DND-41 (cell line): ENCODE measurements around the gene RILPL1.
A peak's percentile ranks its signal among the peaks of the same experiment; 100 is the strongest.

Source experiments
- ATAC-seq: fragments of 200-7000 bp; cut with Tn5 transposase; 3 replicates; pipeline ENCODE4 v1.9.1; 2021; ENCODE audit warnings: low read depth; ENCODE audit not compliant: insufficient read depth
- DNase-seq: peaks from one replicate; pipeline ENCODE4 v3.0.0-alpha.2; 2020
- H2AFZ ChIP-seq: 2 replicates; pipeline ENCODE4 v1.6.0; 2012; ENCODE audit warnings: low read depth, low read length
- H3K27ac ChIP-seq: 2 replicates; pipeline ENCODE4 v1.5.1; 2012; ENCODE audit warnings: low read length, inconsistent platforms
- H3K27me3 ChIP-seq: fragments of 200-600 bp; sonication (generic); 2 replicates; pipeline ENCODE4 v1.6.0; 2012; ENCODE audit warnings: low read length, mild to moderate bottlenecking, inconsistent platforms; ENCODE audit not compliant: insufficient read depth, poor library complexity
- H3K36me3 ChIP-seq: 2 replicates; pipeline ENCODE4 v1.5.1; 2012; ENCODE audit warnings: low read length, inconsistent platforms; ENCODE audit not compliant: insufficient read depth
- H3K4me1 ChIP-seq: 2 replicates; pipeline ENCODE4 v1.5.1; 2012; ENCODE audit warnings: mild to moderate bottlenecking, low read length; ENCODE audit not compliant: insufficient read depth
- H3K4me2 ChIP-seq: 2 replicates; pipeline ENCODE4 v1.6.0; 2012; ENCODE audit warnings: mild to moderate bottlenecking, moderate library complexity, low read length, inconsistent platforms; ENCODE audit not compliant: insufficient read depth
- H3K4me3 ChIP-seq, 2 experiments: fragments of 200-600 bp in 1 of 2; shearing (Covaris generic) in 1 of 2; 2 replicates each; pipeline ENCODE4 v1.5.1; 2012 to 2016; ENCODE audit warnings: inconsistent platforms in 2 of 2, low read length in 2 of 2, mild to moderate bottlenecking in 2 of 2, low read depth in 1 of 2, moderate library complexity in 1 of 2
- H3K79me2 ChIP-seq: 2 replicates; pipeline ENCODE4 v1.6.0; 2012; ENCODE audit warnings: low read length, inconsistent platforms; ENCODE audit not compliant: insufficient read depth
- H3K9ac ChIP-seq: 2 replicates; pipeline ENCODE4 v1.6.0; 2012; ENCODE audit warnings: low read depth, mild to moderate bottlenecking, inconsistent platforms, low read length, moderate library complexity
- H3K9me3 ChIP-seq: 2 replicates; pipeline ENCODE4 v1.5.1; 2012; ENCODE audit warnings: low read length, moderate library complexity, mild to moderate bottlenecking, inconsistent platforms; ENCODE audit not compliant: insufficient read depth, severe bottlenecking
- H4K20me1 ChIP-seq: 2 replicates; pipeline ENCODE4 v1.6.0; 2012; ENCODE audit warnings: low read length; ENCODE audit not compliant: insufficient read depth
- EZH2 ChIP-seq: IDR thresholded peaks from 3 replicates; pipeline ENCODE4 v1.6.1; 2012; ENCODE audit warnings: borderline replicate concordance, low read depth, mild to moderate bottlenecking, moderate library complexity, low read length, inconsistent platforms; ENCODE audit not compliant: severe bottlenecking
- TF ChIP-seq, protein P1 (sequence below): IDR thresholded peaks from 2 replicates; pipeline ENCODE4 v1.5.1; 2012; ENCODE audit warnings: borderline replicate concordance, low read length, moderate library complexity, mild to moderate bottlenecking; ENCODE audit not compliant: poor library complexity, severe bottlenecking; ENCODE audit errors: extremely low read depth

The RILPL1 gene

DNA sequence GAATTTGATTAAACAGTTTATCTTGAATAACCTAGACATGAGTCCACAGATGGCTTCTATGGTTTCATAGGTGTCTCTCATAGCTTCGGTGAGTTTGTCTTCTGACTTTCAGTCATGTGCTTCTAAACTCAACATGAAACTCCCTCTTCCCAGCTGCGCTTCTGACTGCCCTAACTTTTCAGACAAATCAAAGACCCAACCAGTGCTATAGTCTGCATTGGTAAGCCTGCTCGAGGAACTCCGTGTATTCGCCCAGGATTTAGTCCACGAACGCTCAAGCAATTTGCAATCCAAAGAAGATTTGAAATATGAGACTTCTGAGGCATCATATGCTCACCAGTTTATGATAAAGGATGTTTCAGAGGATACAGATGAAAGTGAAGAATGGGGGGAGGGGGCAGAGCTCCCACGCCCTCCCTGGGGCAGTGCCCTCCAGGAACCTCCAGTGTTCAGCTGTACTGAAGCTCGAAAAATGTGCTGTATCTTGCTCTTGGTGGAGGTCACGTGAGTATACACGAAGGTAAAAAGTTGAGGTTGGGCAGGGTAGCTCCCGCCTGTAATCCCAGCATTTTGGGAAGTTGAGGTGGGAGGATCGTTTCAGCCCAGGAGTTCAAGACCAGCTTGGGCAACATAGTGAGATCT, 91.9 kb downstream of the RILPL1 start:
- H3K79me2 ChIP-seq: peaks cover 5% of the 10 kb centered on the region
- ATAC-seq: no peak
- H3K27ac ChIP-seq: no peak overlapping the region
- no peaks in the 10 kb centered on the region for H3K9me3 ChIP-seq
- no peak for TF ChIP-seq EZH2
- TF ChIP-seq, protein P1, sequence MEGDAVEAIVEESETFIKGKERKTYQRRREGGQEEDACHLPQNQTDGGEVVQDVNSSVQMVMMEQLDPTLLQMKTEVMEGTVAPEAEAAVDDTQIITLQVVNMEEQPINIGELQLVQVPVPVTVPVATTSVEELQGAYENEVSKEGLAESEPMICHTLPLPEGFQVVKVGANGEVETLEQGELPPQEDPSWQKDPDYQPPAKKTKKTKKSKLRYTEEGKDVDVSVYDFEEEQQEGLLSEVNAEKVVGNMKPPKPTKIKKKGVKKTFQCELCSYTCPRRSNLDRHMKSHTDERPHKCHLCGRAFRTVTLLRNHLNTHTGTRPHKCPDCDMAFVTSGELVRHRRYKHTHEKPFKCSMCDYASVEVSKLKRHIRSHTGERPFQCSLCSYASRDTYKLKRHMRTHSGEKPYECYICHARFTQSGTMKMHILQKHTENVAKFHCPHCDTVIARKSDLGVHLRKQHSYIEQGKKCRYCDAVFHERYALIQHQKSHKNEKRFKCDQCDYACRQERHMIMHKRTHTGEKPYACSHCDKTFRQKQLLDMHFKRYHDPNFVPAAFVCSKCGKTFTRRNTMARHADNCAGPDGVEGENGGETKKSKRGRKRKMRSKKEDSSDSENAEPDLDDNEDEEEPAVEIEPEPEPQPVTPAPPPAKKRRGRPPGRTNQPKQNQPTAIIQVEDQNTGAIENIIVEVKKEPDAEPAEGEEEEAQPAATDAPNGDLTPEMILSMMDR: no peak
- no peak for DNase-seq
- H3K4me1 ChIP-seq: peaks cover 11% of the 10 kb centered on the region
- no peak overlapping the region for H3K4me3 ChIP-seq
- no peak overlapping the region for H3K4me2 ChIP-seq
- H2AFZ ChIP-seq: no peak overlapping the region; the same call in 1 of the 2 replicates
- no peaks in the 10 kb centered on the region for H3K27me3 ChIP-seq
- H4K20me1 ChIP-seq: no peaks in the 10 kb centered on the region
- H3K9ac ChIP-seq: no peak overlapping the region
- no peaks in the 10 kb centered on the region for H3K36me3 ChIP-seq

DNA sequence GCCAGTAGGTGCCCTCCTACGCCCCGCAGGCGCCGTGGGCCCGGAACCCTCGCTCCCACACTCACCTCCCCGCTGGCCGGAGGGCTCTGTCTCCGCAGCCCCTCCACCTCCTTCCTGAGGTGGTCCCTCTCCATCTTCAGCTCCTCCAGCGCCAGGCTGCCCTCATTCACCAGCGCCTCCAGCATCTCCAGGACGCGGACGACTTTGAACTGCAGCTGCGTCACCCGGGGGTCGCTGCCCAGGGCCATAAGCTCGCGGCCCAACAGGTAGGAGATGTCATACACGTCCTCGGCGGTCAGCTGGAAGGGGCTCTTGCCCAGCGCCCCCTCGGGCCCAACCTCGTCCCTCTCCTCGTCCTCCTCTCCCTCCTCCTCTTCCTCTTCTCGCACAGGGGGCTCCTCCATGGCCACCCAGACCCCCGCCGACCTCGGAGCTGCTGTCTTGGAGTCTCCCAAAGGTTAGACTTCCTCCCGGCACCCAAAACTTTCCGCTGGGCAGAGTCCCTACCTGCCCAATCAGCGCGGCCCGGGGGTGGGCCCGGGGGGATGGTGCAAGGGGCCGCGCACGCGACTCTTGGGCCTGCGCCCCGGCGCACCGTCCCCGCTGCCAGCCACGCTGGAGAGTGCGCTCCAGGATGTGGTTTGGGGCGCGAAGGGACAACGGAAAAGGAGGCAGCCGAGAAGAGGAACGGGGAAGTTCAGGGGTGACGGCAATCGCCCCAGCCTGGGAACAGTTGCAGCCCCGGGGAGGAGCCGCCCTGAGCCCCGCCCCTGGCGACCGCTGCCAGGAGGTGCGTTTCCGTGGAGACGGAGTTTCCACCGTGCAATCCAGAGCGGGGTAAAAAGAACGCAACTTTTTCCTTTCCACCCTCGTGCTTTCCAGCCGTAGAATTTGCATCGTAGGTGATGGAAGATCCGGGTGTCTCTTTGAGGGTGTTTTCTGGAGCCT, 97.2 kb downstream of the RILPL1 start, which contains the start of gene RILPL2:
Gene RILPL2 (minus strand): TSS at position 668 of the 948 bp plus-strand sequence. CDS start 264 bp downstream, at position 404.
- Histone ChIP-seq H3K4me1 (peaks cover 45% of the 10 kb centered on the region), H3K36me3 (no peaks in the 10 kb centered on the region), H3K27me3 (no peaks in the 10 kb centered on the region), H3K4me2 (peak within 1 kb of the TSS; percentile 95), H3K4me3 (peak within 1 kb of the TSS; percentile 47 to 81), H3K27ac (peak within 1 kb of the TSS; percentile 73), H3K9ac (peak within 1 kb of the TSS; percentile 66), H3K79me2 (peaks cover 36% of the 10 kb centered on the region), H2AFZ (peak within 1 kb of the TSS; percentile 88), H4K20me1 (no peaks in the 10 kb centered on the region), H3K9me3 (no peaks in the 10 kb centered on the region)
- DNase-seq: peak; percentile 91
- TF ChIP-seq, protein P1: peak; percentile 35
- TF ChIP-seq EZH2: no peak
- ATAC-seq: peak; percentile 89

DNA sequence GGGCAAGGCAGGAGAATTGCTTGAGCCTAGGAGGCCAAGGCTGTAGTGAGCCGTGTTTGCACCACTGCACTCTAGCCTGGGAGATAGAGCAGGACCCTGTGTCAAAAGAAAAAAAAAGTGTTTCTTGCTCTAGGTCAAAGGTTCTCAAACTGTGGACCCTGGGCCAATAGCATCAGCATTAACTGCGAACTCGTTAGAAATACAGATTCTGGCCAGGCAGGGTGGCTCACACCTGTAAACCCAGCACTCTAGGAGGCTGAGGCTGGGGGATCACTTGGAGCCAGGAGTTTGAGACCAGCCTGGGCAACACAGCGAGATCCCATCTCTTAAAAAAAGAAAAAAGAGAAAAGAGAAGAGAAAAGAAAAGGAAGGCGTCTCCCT, 97.9 kb downstream of the RILPL1 start:
- Histone ChIP-seq H3K27me3 (no peaks in the 10 kb centered on the region), H3K4me1 (peaks cover 45% of the 10 kb centered on the region), H3K27ac (peak overlapping the region; percentile 73), H3K4me2 (peak overlapping the region; percentile 95), H3K9me3 (no peaks in the 10 kb centered on the region), H2AFZ (peak overlapping the region; percentile 88), H3K9ac (peak overlapping the region; percentile 66), H3K79me2 (peaks cover 40% of the 10 kb centered on the region), H4K20me1 (no peaks in the 10 kb centered on the region), H3K36me3 (peaks cover 5% of the 10 kb centered on the region), H3K4me3 (peak overlapping the region; percentile 47 to 81; a peak in 3 of 4 replicates)
- ATAC-seq (no peak), DNase-seq (no peak)
- TF ChIP-seq, protein P1: no peak
- no peak for TF ChIP-seq EZH2
